Astrocyte (in vitro differentiated cells and primary cell): ENCODE results near the gene ACSF2. TPM values are rescaled to one million over a fixed set of nuclear protein-coding genes. Genes with fewer than 3 reads are reported as not detected.

Source experiments
- DNase-seq: peaks from one replicate; pipeline ENCODE4 v3.0.0-alpha.2; 2010; ENCODE audit warnings: low read depth
- FAIRE-seq: peaks from 2 replicates; lab custom pipeline; 2011; peaks lifted over from hg19 to GRCh38; lab: Jason Lieb, UNC
- H2AFZ ChIP-seq: 2 replicates; pipeline ENCODE4 v1.6.0; 2012; ENCODE audit warnings: low read depth, low read length, inconsistent platforms
- H3K27ac ChIP-seq: 2 replicates; pipeline ENCODE4 v1.5.1; 2011; ENCODE audit warnings: low read depth, low read length, inconsistent platforms
- H3K27me3 ChIP-seq: 2 replicates; pipeline ENCODE4 v1.6.0; 2011; ENCODE audit warnings: low read length, inconsistent platforms; ENCODE audit not compliant: insufficient read depth
- H3K36me3 ChIP-seq: 2 replicates; pipeline ENCODE4 v1.5.1; 2011; ENCODE audit warnings: low read length, inconsistent platforms; ENCODE audit not compliant: insufficient read depth
- H3K4me1 ChIP-seq: 2 replicates; pipeline ENCODE4 v1.5.1; 2011; ENCODE audit warnings: low read length, inconsistent platforms; ENCODE audit not compliant: insufficient read depth
- H3K4me2 ChIP-seq: 2 replicates; pipeline ENCODE4 v1.6.0; 2012; ENCODE audit warnings: low read length, inconsistent platforms
- H3K4me3 ChIP-seq: 2 replicates; pipeline ENCODE4 v1.5.1; 2011; ENCODE audit warnings: low read depth, mild to moderate bottlenecking, low read length, inconsistent platforms; ENCODE audit not compliant: insufficient read depth
- H3K79me2 ChIP-seq: 2 replicates; pipeline ENCODE4 v1.6.0; 2012; ENCODE audit warnings: mild to moderate bottlenecking, low read length, inconsistent platforms; ENCODE audit not compliant: insufficient read depth
- H3K9ac ChIP-seq: 2 replicates; pipeline ENCODE4 v1.6.0; 2012; ENCODE audit warnings: mild to moderate bottlenecking, low read length, inconsistent platforms
- H3K9me3 ChIP-seq: 2 replicates; pipeline ENCODE4 v1.5.1; 2012; ENCODE audit warnings: low read depth, mild to moderate bottlenecking, low read length, inconsistent platforms; ENCODE audit not compliant: insufficient read depth
- H4K20me1 ChIP-seq: 2 replicates; pipeline ENCODE4 v1.6.0; 2012; ENCODE audit warnings: low read length, inconsistent platforms; ENCODE audit not compliant: insufficient read depth
- H3K27ac Mint-ChIP-seq: one replicate; pipeline ENCODE4 v1.8.0; 2021; ENCODE audit warnings: mild to moderate bottlenecking, mixed read lengths; ENCODE audit not compliant: unreplicated experiment
- H3K27me3 Mint-ChIP-seq: one replicate; pipeline ENCODE4 v1.8.0; 2021; ENCODE audit warnings: low read depth, mixed read lengths; ENCODE audit not compliant: unreplicated experiment
- H3K36me3 Mint-ChIP-seq: one replicate; pipeline ENCODE4 v1.8.0; 2021; ENCODE audit warnings: low read depth, mixed read lengths; ENCODE audit not compliant: unreplicated experiment
- H3K4me1 Mint-ChIP-seq: one replicate; pipeline ENCODE4 v1.8.0; 2021; ENCODE audit warnings: low read depth, mixed read lengths; ENCODE audit not compliant: unreplicated experiment
- H3K4me3 Mint-ChIP-seq: one replicate; pipeline ENCODE4 v1.8.0; 2021; ENCODE audit warnings: mild to moderate bottlenecking, moderate library complexity, mixed read lengths; ENCODE audit not compliant: unreplicated experiment
- H3K9me3 Mint-ChIP-seq: one replicate; pipeline ENCODE4 v1.8.0; 2021; ENCODE audit warnings: mild to moderate bottlenecking, mixed read lengths; ENCODE audit not compliant: unreplicated experiment
- EZH2 ChIP-seq: IDR thresholded peaks from 2 replicates; pipeline ENCODE4 v1.6.1; 2012; ENCODE audit warnings: mild to moderate bottlenecking, low read length, inconsistent platforms; ENCODE audit not compliant: insufficient read depth
- total RNA-seq: library from RNA; stranded (reverse); gene quantifications from 2 replicates; pipeline ENCODE4 v1.2.1, GENCODE V29; 2021
- TF ChIP-seq, protein P1 (sequence below): IDR thresholded peaks from 2 replicates; pipeline ENCODE4 v1.5.1; 2011; ENCODE audit warnings: low read depth, mild to moderate bottlenecking, inconsistent platforms, low read length, moderate library complexity; ENCODE audit not compliant: insufficient read depth

Gene ACSF2
- total RNA-seq, 1 donor from 2014 or later, result 28.3 TPM

DNA sequence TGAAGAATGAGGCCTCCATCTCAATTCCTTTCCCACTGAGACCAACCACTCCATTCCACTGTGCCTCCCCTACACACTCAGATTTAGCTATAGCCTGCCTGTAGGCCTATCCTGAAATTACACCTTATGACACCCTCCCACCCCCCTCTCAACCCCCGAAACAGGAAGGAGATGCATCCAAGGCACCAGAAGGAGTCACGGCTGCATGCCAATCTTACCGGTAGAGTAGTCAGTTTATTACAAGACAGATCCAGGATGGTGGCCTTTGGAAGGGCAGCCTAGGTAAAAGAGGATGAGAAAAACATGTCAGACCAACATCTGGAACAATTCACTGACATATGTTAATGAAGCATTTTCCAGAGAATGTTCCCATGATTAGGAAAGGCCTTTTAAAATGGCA, 31.3 kb upstream of the ACSF2 start:
- Histone ChIP-seq H2AFZ (no peak overlapping the region), H4K20me1 (peaks cover 72% of the 10 kb centered on the region), H3K27ac (no peak overlapping the region), H3K4me1 (peaks cover 19% of the 10 kb centered on the region), H3K27me3 (no peaks in the 10 kb centered on the region), H3K4me3 (peak overlapping the region; percentile 99), H3K4me2 (peak overlapping the region; percentile 98), H3K9ac (peak overlapping the region; percentile 99), H3K36me3 (peaks cover 49% of the 10 kb centered on the region), H3K9me3 (no peaks in the 10 kb centered on the region), H3K79me2 (peaks cover 73% of the 10 kb centered on the region)
- TF ChIP-seq EZH2, result no peak
- TF ChIP-seq, protein P1, sequence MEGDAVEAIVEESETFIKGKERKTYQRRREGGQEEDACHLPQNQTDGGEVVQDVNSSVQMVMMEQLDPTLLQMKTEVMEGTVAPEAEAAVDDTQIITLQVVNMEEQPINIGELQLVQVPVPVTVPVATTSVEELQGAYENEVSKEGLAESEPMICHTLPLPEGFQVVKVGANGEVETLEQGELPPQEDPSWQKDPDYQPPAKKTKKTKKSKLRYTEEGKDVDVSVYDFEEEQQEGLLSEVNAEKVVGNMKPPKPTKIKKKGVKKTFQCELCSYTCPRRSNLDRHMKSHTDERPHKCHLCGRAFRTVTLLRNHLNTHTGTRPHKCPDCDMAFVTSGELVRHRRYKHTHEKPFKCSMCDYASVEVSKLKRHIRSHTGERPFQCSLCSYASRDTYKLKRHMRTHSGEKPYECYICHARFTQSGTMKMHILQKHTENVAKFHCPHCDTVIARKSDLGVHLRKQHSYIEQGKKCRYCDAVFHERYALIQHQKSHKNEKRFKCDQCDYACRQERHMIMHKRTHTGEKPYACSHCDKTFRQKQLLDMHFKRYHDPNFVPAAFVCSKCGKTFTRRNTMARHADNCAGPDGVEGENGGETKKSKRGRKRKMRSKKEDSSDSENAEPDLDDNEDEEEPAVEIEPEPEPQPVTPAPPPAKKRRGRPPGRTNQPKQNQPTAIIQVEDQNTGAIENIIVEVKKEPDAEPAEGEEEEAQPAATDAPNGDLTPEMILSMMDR, result no peak
- peaks cover 10% of the 10 kb centered on the region for H3K4me1 Mint-ChIP-seq
- no peak overlapping the region for H3K27ac Mint-ChIP-seq
- H3K27me3 Mint-ChIP-seq, result no peaks in the 10 kb centered on the region
- peak overlapping the region; percentile 99 for H3K4me3 Mint-ChIP-seq
- FAIRE-seq, result no peak
- peaks cover 18% of the 10 kb centered on the region for H3K36me3 Mint-ChIP-seq
- DNase-seq, result no peak
- H3K9me3 Mint-ChIP-seq, result no peaks in the 10 kb centered on the region

DNA sequence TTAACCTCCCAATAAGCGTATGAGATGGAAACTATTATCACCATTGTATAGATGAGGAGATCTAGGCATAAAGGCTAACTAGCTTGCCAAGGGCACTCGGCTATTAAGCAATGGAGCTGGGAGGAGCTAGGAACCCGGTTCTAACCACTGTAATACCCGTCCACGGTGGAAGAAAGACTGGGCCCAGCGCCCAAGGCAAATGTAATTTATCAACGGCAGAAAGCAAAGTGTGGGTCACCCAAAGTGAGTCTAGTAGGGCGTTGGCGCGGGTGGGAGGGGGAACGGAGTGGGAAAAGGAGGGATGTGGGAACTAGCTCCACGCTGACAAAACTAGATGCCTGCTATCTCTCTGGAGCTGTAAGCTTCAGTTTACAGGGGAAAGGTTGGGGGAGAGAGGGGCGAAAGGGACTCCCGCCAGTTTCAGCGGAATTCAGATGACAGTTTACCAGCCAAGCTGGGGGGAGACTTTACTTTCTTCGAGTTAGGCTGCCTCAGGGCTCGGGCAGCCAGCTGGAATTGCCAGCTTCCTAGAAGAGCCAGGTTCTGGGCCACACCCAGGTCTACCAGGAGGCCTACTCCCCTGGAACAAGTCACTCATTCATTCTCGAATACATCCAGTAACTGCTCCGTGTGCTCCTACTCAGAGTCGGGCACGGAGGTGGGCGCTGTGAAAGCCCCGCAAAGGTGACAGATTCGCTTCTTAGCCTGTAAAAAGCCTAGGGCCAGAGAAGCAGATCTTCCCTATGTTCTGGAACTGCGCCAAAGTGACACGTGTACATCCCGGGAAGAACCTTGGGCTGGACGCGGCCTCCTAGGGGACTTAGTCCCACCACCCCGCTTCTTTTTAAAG, 29.5 kb upstream of the ACSF2 start:
- H3K27me3 ChIP-seq, result no peaks in the 10 kb centered on the region
- Mint-ChIP-seq H3K27me3 (no peaks in the 10 kb centered on the region), H3K4me3 (peak overlapping the region; percentile 99), H3K4me1 (peaks cover 10% of the 10 kb centered on the region), H3K36me3 (peaks cover 12% of the 10 kb centered on the region), H3K27ac (peak overlapping the region; percentile 92), H3K9me3 (no peaks in the 10 kb centered on the region)
- peaks cover 59% of the 10 kb centered on the region for H3K79me2 ChIP-seq
- FAIRE-seq, result no peak
- peak overlapping the region; percentile 97 for H3K27ac ChIP-seq
- H2AFZ ChIP-seq, result no peak overlapping the region
- H3K4me3 ChIP-seq, result peak overlapping the region; percentile 99
- TF ChIP-seq EZH2, result no peak
- TF ChIP-seq, protein P1, result no peak
- H3K9me3 ChIP-seq, result no peaks in the 10 kb centered on the region
- H3K9ac ChIP-seq, result peak overlapping the region; percentile 99
- peaks cover 55% of the 10 kb centered on the region for H4K20me1 ChIP-seq
- H3K36me3 ChIP-seq, result peaks cover 33% of the 10 kb centered on the region
- H3K4me1 ChIP-seq, result peaks cover 18% of the 10 kb centered on the region
- H3K4me2 ChIP-seq, result peak overlapping the region; percentile 98
- DNase-seq, result peak; percentile 56
